Colonic mucosa (tissue), 4 donors: ENCODE data around the gene ARHGAP15. TPM values are rescaled to one million over a fixed set of nuclear protein-coding genes. Genes with fewer than 3 reads are reported as not detected.

Source experiments
- DNase-seq: peaks from one replicate; pipeline ENCODE4 v3.0.0-alpha.2; 2020
- H3K27ac ChIP-seq: fragments of 200-600 bp; one replicate; pipeline ENCODE4 v1.8.0; 2021
- H3K27me3 ChIP-seq: fragments of 200-600 bp; one replicate; pipeline ENCODE4 v1.8.0; 2021
- H3K36me3 ChIP-seq: fragments of 200-600 bp; one replicate; pipeline ENCODE4 v1.8.0; 2021
- H3K4me1 ChIP-seq: fragments of 200-600 bp; one replicate; pipeline ENCODE4 v1.8.0; 2021; ENCODE audit warnings: mild to moderate bottlenecking
- H3K4me3 ChIP-seq: fragments of 200-600 bp; one replicate; pipeline ENCODE4 v1.8.0; 2021
- H3K9ac ChIP-seq, 2 donors: one replicate each; pipeline ENCODE4 v1.7.0; 2013; ENCODE audit warnings: control low read depth in 2 of 2, low read depth in 2 of 2, low read length in 2 of 2
- H3K9me3 ChIP-seq: fragments of 200-600 bp; one replicate; pipeline ENCODE4 v1.8.0; 2021
- CTCF ChIP-seq: fragments of 200-600 bp; IDR thresholded peaks from one replicate; pipeline ENCODE4 v1.8.0; 2022; ENCODE audit warnings: antibody characterized with exemption, mild to moderate bottlenecking
- intact Hi-C: fragments of 100-400 bp; cut with DNase I; formaldehyde crosslinking; loops from one replicate; pipeline ENCODE4 v1.14.1; 2022
- total RNA-seq, 2 donors: library from RNA; stranded (reverse); fragmentation: NEBNext Ultra II Directional in 1 of 2; extraction: Animal tissue kit (Norgen Biotek cat#: 25700) in 1 of 2; gene quantifications; one replicate each; pipeline ENCODE4 v1.2.1, GENCODE V29; 2021
- donor health status: healthy.
- donor health status: DM: no; HTN: no; CAD: no.
- donor health status: DM: no; HTN: no; CAD: no.

ARHGAP15 gene
- total RNA-seq, 2 donors from 2014 or later, result 1.6 to 3.7 TPM

- Histone ChIP-seq H3K9ac (no peak overlapping the region), H3K4me3 (no peak overlapping the region), H3K4me1 (no peaks in the 10 kb centered on the region), H3K27ac (no peak overlapping the region), H3K36me3 (no peaks in the 10 kb centered on the region), H3K27me3 (no peaks in the 10 kb centered on the region), H3K9me3 (no peaks in the 10 kb centered on the region)
- DNase-seq, result no peak
- no peak for TF ChIP-seq CTCF
- intact Hi-C loops, result no loop called here
Measured at GRCh38 chr2:143336719-143337210, 207.5 kb downstream of the ARHGAP15 start.

GRCh38 chr2:143341478-143341877 lies 212.3 kb downstream of the ARHGAP15 start:
- no peak overlapping the region for H3K9ac ChIP-seq
- no peaks in the 10 kb centered on the region for H3K9me3 ChIP-seq
- no peak overlapping the region for H3K4me3 ChIP-seq
- no peak for TF ChIP-seq CTCF
- H3K27me3 ChIP-seq, result no peaks in the 10 kb centered on the region
- no peak overlapping the region for H3K27ac ChIP-seq
- intact Hi-C loops, result no loop called here
- DNase-seq, result no peak
- no peaks in the 10 kb centered on the region for H3K4me1 ChIP-seq
- H3K36me3 ChIP-seq, result no peaks in the 10 kb centered on the region

GRCh38 chr2:143344780-143345179 lies 215.6 kb downstream of the ARHGAP15 start:
- no peak overlapping the region for H3K4me3 ChIP-seq
- no peak for DNase-seq
- H3K9me3 ChIP-seq, result no peaks in the 10 kb centered on the region
- H3K9ac ChIP-seq, result no peak overlapping the region
- TF ChIP-seq CTCF, result no peak
- no peaks in the 10 kb centered on the region for H3K27me3 ChIP-seq
- no peaks in the 10 kb centered on the region for H3K36me3 ChIP-seq
- no peak overlapping the region for H3K27ac ChIP-seq
- H3K4me1 ChIP-seq, result no peaks in the 10 kb centered on the region
- intact Hi-C loops, result no loop called here

GRCh38 chr2:143345887-143346787 lies 216.9 kb downstream of the ARHGAP15 start:
- no peaks in the 10 kb centered on the region for H3K36me3 ChIP-seq
- no peaks in the 10 kb centered on the region for H3K9me3 ChIP-seq
- intact Hi-C loops, result no loop called here
- no peak overlapping the region for H3K27ac ChIP-seq
- no peak overlapping the region for H3K4me3 ChIP-seq
- DNase-seq, result no peak
- H3K4me1 ChIP-seq, result no peaks in the 10 kb centered on the region
- no peak overlapping the region for H3K9ac ChIP-seq
- no peak for TF ChIP-seq CTCF
- H3K27me3 ChIP-seq, result no peaks in the 10 kb centered on the region

- no peak overlapping the region for H3K4me3 ChIP-seq
- no peak for TF ChIP-seq CTCF
- H3K36me3 ChIP-seq, result no peaks in the 10 kb centered on the region
- intact Hi-C loops, result no loop called here
- no peak overlapping the region for H3K27ac ChIP-seq
- H3K9ac ChIP-seq, result no peak overlapping the region
- no peak for DNase-seq
- H3K27me3 ChIP-seq, result no peaks in the 10 kb centered on the region
- no peaks in the 10 kb centered on the region for H3K4me1 ChIP-seq
- no peaks in the 10 kb centered on the region for H3K9me3 ChIP-seq
Measured at GRCh38 chr2:143347271-143347695, 218.1 kb downstream of the ARHGAP15 start.
